ENCODE measurements around the gene PRIM1.

DNA sequence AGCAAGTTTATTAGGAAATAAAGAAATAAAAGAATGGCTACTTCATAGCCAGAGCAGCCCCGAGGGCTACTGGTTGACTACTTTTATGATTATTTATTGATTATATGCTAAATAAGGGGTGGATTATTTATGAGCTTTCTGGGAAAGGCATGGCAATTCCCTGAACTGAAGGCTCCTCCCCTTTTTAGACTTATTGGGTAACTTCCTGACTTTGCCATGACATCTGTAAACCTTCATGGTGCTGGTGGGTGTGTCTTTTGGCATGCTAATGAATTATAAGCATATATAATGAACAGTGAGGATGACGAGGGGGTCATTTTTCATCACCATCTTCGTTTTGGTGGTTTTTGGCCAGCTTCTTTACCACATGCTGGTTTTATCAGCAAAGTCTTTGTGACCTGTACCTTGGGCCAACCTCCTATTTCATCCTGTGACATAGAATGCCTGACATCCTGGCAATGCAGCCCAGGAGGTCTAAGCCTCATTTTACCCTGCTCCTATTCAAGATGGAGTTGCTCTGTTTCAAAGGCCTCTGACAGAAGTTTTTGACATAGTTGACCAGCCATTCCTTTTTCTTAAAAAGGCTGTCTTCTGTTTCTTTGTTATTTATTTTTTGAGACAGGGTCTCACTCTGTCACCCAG lies 53.0 kb downstream of the PRIM1 start:
- TF ChIP-seq, protein P1, sequence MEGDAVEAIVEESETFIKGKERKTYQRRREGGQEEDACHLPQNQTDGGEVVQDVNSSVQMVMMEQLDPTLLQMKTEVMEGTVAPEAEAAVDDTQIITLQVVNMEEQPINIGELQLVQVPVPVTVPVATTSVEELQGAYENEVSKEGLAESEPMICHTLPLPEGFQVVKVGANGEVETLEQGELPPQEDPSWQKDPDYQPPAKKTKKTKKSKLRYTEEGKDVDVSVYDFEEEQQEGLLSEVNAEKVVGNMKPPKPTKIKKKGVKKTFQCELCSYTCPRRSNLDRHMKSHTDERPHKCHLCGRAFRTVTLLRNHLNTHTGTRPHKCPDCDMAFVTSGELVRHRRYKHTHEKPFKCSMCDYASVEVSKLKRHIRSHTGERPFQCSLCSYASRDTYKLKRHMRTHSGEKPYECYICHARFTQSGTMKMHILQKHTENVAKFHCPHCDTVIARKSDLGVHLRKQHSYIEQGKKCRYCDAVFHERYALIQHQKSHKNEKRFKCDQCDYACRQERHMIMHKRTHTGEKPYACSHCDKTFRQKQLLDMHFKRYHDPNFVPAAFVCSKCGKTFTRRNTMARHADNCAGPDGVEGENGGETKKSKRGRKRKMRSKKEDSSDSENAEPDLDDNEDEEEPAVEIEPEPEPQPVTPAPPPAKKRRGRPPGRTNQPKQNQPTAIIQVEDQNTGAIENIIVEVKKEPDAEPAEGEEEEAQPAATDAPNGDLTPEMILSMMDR (conservative IDR thresholded peaks at IDR 0.05; ENCODE audit: low read depth, low read length): no peak
- TF ChIP-seq EZH2phosphoT487 (IDR thresholded peaks at IDR 0.05; ENCODE audit: borderline replicate concordance, low read length) (no peak), EZH2 (IDR thresholded peaks at IDR 0.05; ENCODE audit: low read length, unreplicated experiment) (no peak)
